SK-N-SH (cell line): ENCODE results near the gene CFAP58. TPM values are rescaled to one million over a fixed set of nuclear protein-coding genes. Genes with fewer than 3 reads are reported as not detected.

ENCODE experiments used
- CTCF ChIA-PET: fragments of 300-600, 350-600 bp; formaldehyde crosslinking; extraction: SDS; loops from one replicate; lab custom pipeline; 2021; lab: Yijun Ruan, JAX
- POLR2A ChIA-PET: fragments of 350-600 bp; sonication (Branson Sonifier 250); formaldehyde crosslinking; extraction: SDS; loops from one replicate; lab custom pipeline; 2020; ENCODE audit warnings: antibody characterized with exemption, inconsistent platforms; lab: Yijun Ruan, JAX
- DNase-seq: peaks from one replicate; pipeline ENCODE4 v3.0.0; 2012
- H2AFZ ChIP-seq: fragments of 200-600 bp; sonication (generic); 2 replicates; pipeline ENCODE4 v1.8.1; 2016; ENCODE audit warnings: antibody characterized with exemption, mild to moderate bottlenecking, low read depth
- H3F3A ChIP-seq: fragments of 200-600 bp; sonication (generic); replicated peaks from 2 replicates; pipeline ENCODE3; 2016; ENCODE audit warnings: antibody characterized with exemption, mild to moderate bottlenecking; ENCODE audit not compliant: insufficient read depth
- H3K27ac ChIP-seq, 2 experiments: fragments of 200-500 bp in 1 of 2; fragments of 200-600 bp in 1 of 2; sonication (Bioruptor generic) in 1 of 2; sonication (generic), shearing (Covaris generic) in 1 of 2; 2 replicates each; pipeline versions ENCODE4 v1.5.1 to v1.6.1; 2014 to 2016; ENCODE audit warnings: low read depth in 2 of 2, inconsistent platforms in 1 of 2, low read length in 1 of 2, mild to moderate bottlenecking in 1 of 2, mixed read lengths in 1 of 2
- H3K27me3 ChIP-seq: fragments of 200-600 bp; sonication (generic), shearing (Covaris generic); 2 replicates; pipeline ENCODE4 v1.6.1; 2016; ENCODE audit warnings: mixed run types; ENCODE audit not compliant: insufficient read depth
- H3K36me3 ChIP-seq, 2 experiments: fragments of 200-500 bp in 1 of 2; fragments of 200-600 bp in 1 of 2; sonication (Bioruptor generic) in 1 of 2; sonication (generic) in 1 of 2; replicated peaks in 1 of 2; 2 replicates each; pipeline versions ENCODE3 to v1.5.1; 2014 to 2016; ENCODE audit warnings: low read length in 1 of 2, mild to moderate bottlenecking in 1 of 2; ENCODE audit not compliant: insufficient read depth in 2 of 2, control insufficient read depth in 1 of 2
- H3K4me1 ChIP-seq, 2 experiments: fragments of 200-500 bp in 1 of 2; fragments of 200-600 bp in 1 of 2; sonication (Bioruptor generic) in 1 of 2; sonication (generic), shearing (Covaris generic) in 1 of 2; 2 replicates each; pipeline versions ENCODE4 v1.5.1 to v1.6.1; 2014 to 2016; ENCODE audit warnings: low read depth in 1 of 2, low read length in 1 of 2, mixed run types in 1 of 2; ENCODE audit not compliant: insufficient read depth in 2 of 2, control insufficient read depth in 1 of 2
- H3K4me2 ChIP-seq: fragments of 200-600 bp; sonication (generic), shearing (Covaris generic); 2 replicates; pipeline ENCODE4 v1.6.1; 2017; ENCODE audit warnings: mixed run types
- H3K4me3 ChIP-seq, 2 experiments: fragments of 200-500 bp in 1 of 2; fragments of 200-600 bp in 1 of 2; sonication (Bioruptor generic) in 1 of 2; sonication (generic), shearing (Covaris generic) in 1 of 2; 2 replicates each; pipeline versions ENCODE4 v1.5.1 to v1.8.1; 2014 to 2016; ENCODE audit warnings: low read depth in 2 of 2, inconsistent platforms in 1 of 2, low read length in 1 of 2, mild to moderate bottlenecking in 1 of 2, mixed read lengths in 1 of 2, moderate library complexity in 1 of 2
- H3K79me2 ChIP-seq: fragments of 200-600 bp; sonication (generic); 2 replicates; pipeline ENCODE4 v1.8.1; 2017; ENCODE audit warnings: mild to moderate bottlenecking; ENCODE audit not compliant: insufficient read depth
- H3K9ac ChIP-seq: fragments of 200-600 bp; sonication (generic); 2 replicates; pipeline ENCODE4 v1.6.1; 2017; ENCODE audit warnings: mixed run types
- H3K9me2 ChIP-seq: fragments of 200-600 bp; sonication (generic); 2 replicates; pipeline ENCODE4 v1.6.1; 2017; ENCODE audit warnings: mixed run types
- H3K9me3 ChIP-seq: fragments of 200-600 bp; sonication (generic); 2 replicates; pipeline ENCODE4 v1.6.1; 2017; ENCODE audit warnings: mixed run types, mild to moderate bottlenecking, moderate library complexity
- H4K20me1 ChIP-seq: fragments of 200-600 bp; sonication (generic); 2 replicates; pipeline ENCODE4 v1.6.1; 2017; ENCODE audit warnings: mild to moderate bottlenecking, mixed run types; ENCODE audit not compliant: insufficient read depth
- CHD2 ChIP-seq: fragments of 150-350 bp; IDR thresholded peaks from 2 replicates; pipeline ENCODE4 v1.6.1; 2018; ENCODE audit warnings: low read length; ENCODE audit not compliant: partially characterized antibody
- CTCF ChIP-seq: fragments of 200-600 bp; sonication (generic); IDR thresholded peaks from 2 replicates; pipeline ENCODE4 v1.6.1; 2017; ENCODE audit warnings: antibody characterized with exemption, mild to moderate bottlenecking, moderate library complexity
- ELF1 ChIP-seq: IDR thresholded peaks from 2 replicates; pipeline ENCODE4 v1.4.0; 2012
- EP300 ChIP-seq, 2 experiments: IDR thresholded peaks; 2 replicates each; pipeline versions ENCODE4 v1.4.0 to v1.6.1; 2012; ENCODE audit warnings: borderline replicate concordance in 1 of 2, low read depth in 1 of 2, low read length in 1 of 2
- FOXM1 ChIP-seq: IDR thresholded peaks from 2 replicates; pipeline ENCODE4 v1.4.0; 2012; ENCODE audit warnings: low read depth, mild to moderate bottlenecking
- GABPA ChIP-seq: IDR thresholded peaks from 2 replicates; pipeline ENCODE4 v1.4.0; 2012; ENCODE audit warnings: low read depth, mild to moderate bottlenecking
- MEF2A ChIP-seq: IDR thresholded peaks from 2 replicates; pipeline ENCODE4 v1.4.0; 2012; ENCODE audit warnings: low read depth, borderline replicate concordance
- MXI1 ChIP-seq: IDR thresholded peaks from 2 replicates; pipeline ENCODE4 v1.6.1; 2012; ENCODE audit warnings: mild to moderate bottlenecking, low read depth, low read length, improper control_type of control experiment
- NFIC ChIP-seq: IDR thresholded peaks from 2 replicates; pipeline ENCODE4 v1.4.0; 2012; ENCODE audit warnings: borderline replicate concordance
- POLR2AphosphoS5 ChIP-seq: IDR thresholded peaks from 2 replicates; pipeline ENCODE4 v1.6.1; 2012; ENCODE audit warnings: low read depth, low read length
- RAD21 ChIP-seq: IDR thresholded peaks from 2 replicates; pipeline ENCODE4 v1.6.1; 2012; ENCODE audit warnings: mild to moderate bottlenecking, low read length
- REST ChIP-seq: IDR thresholded peaks from 2 replicates; pipeline ENCODE4 v1.6.1; 2012; ENCODE audit warnings: mild to moderate bottlenecking, low read depth, low read length, moderate library complexity
- SIN3A ChIP-seq: IDR thresholded peaks from 2 replicates; pipeline ENCODE4 v1.6.1; 2012; ENCODE audit warnings: low read depth, mild to moderate bottlenecking, low read length, moderate library complexity, borderline replicate concordance
- TAF1 ChIP-seq: IDR thresholded peaks from 2 replicates; pipeline ENCODE4 v1.6.1; 2012; ENCODE audit warnings: low read depth, mild to moderate bottlenecking, low read length, moderate library complexity, borderline replicate concordance
- TCF12 ChIP-seq: IDR thresholded peaks from 2 replicates; pipeline ENCODE4 v1.4.0; 2012
- TEAD4 ChIP-seq: IDR thresholded peaks from 2 replicates; pipeline ENCODE4 v1.4.0; 2012; ENCODE audit warnings: mild to moderate bottlenecking, borderline replicate concordance; ENCODE audit not compliant: insufficient read depth
- WGBS: methylation state at CpG from one replicate; pipeline ENCODE4 v1.1.6; 2017; ENCODE audit warnings: low lambda C conversion rate; 5-methylcytosine and 5-hydroxymethylcytosine counted together
- polyA plus RNA-seq, 3 experiments: library from polyadenylated mRNA; depleted of rRNA; stranded (reverse); fragments of >200 nt; gene quantifications; 2 replicates each; pipeline ENCODE4 v1.2.3, GENCODE V29; 2012
- TF ChIP-seq, protein P1 (sequence below): fragments of 150-350 bp; IDR thresholded peaks from 2 replicates; pipeline ENCODE4 v1.6.1; 2016; ENCODE audit warnings: mild to moderate bottlenecking, low read depth, low read length

CFAP58 gene
- polyA plus RNA-seq, 1 of the 3 experiments (the other 2 are of a cell fraction) = 0.38 TPM

GRCh38 chr10:104337521-104337984, 16.1 kb upstream of the CFAP58 start:
- WGBS = 2% methylated on average over 20 of the region's 23 CpGs
- peaks cover 56% of the 10 kb centered on the region for H3K79me2 ChIP-seq
- H3K4me3 ChIP-seq = peak overlapping the region; percentile 78 to 94
- H3K27ac ChIP-seq = peak overlapping the region; percentile 78 to 98
- no peaks in the 10 kb centered on the region for H3K36me3 ChIP-seq
- no peaks in the 10 kb centered on the region for H3K9me2 ChIP-seq
- peaks cover 25% of the 10 kb centered on the region for H3F3A ChIP-seq
- H2AFZ ChIP-seq = no peak overlapping the region
- H3K9ac ChIP-seq = peak overlapping the region; percentile 96
- H3K9me3 ChIP-seq = no peaks in the 10 kb centered on the region
- H3K4me2 ChIP-seq = peak overlapping the region; percentile 76
- CTCF ChIA-PET = interaction anchor here (1.0 to 7.7 kb wide), 12 partner anchors 9 to 118 kb away, joined by 3 to 65 read pairs (median 7); partner anchors contain the start of gene CFAP58
- DNase-seq = no peak
- H3K27me3 ChIP-seq = no peaks in the 10 kb centered on the region
- TF ChIP-seq TAF1 (0 out of 2 replicates have a peak, but pooled peaks have one; percentile 8), MEF2A (no peak)
- peaks cover 25% of the 10 kb centered on the region for H4K20me1 ChIP-seq
- POLR2A ChIA-PET = interaction anchor here (1.0 to 1.3 kb wide), 2 partner anchors 15 to 37 kb away, joined by 3 to 4 read pairs; no protein-coding TSS in a partner anchor
- H3K4me1 ChIP-seq = peaks cover 19 to 23% of the 10 kb centered on the region in 2 experiments; a peak in 2 of 4 replicates

GRCh38 chr10:104337985-104338735, 15.5 kb upstream of the CFAP58 start, which contains the start of gene ITPRIP:
TSS of gene ITPRIP (minus strand) at chr10:104338465. CDS start at chr10:104316051, 22,414 bp downstream.
- Histone ChIP-seq H3K4me1 (peaks cover 16 to 22% of the 10 kb centered on the region in 2 experiments; a peak in 2 of 4 replicates), H3K27me3 (no peaks in the 10 kb centered on the region), H3K79me2 (peaks cover 50% of the 10 kb centered on the region), H2AFZ (peak within 1 kb of the TSS; percentile 85), H3K9me2 (no peaks in the 10 kb centered on the region), H3K4me3 (peak within 1 kb of the TSS; percentile 78 to 94), H3K4me2 (peak within 1 kb of the TSS; percentile 76), H4K20me1 (peaks cover 21% of the 10 kb centered on the region), H3K9ac (peak within 1 kb of the TSS; percentile 96), H3F3A (peaks cover 19% of the 10 kb centered on the region), H3K27ac (peak within 1 kb of the TSS; percentile 78 to 98), H3K9me3 (no peaks in the 10 kb centered on the region), H3K36me3 (no peaks in the 10 kb centered on the region)
- POLR2A ChIA-PET = interaction anchor here (1.0 to 1.3 kb wide), 2 partner anchors 16 to 38 kb away, joined by 3 to 4 read pairs; no protein-coding TSS in a partner anchor
- CTCF ChIA-PET = interaction anchor here (0.8 to 7.7 kb wide), 14 partner anchors 9 to 119 kb away, joined by 3 to 65 read pairs (median 6); partner anchors contain the start of gene CFAP58
- 1% methylated on average over 28 of the region's 70 CpGs for WGBS
- DNase-seq = peak; percentile 86
- TF ChIP-seq RAD21 (no peak), SIN3A (peak; percentile 73; the same call in 1 of the 2 replicates), GABPA (no peak), TCF12 (no peak), MXI1 (peak; percentile 43; the same call in 1 of the 2 replicates), TEAD4 (no peak), FOXM1 (0 out of 2 replicates have a peak, but pooled peaks have one; percentile 21), REST (no peak), CTCF (peak; percentile 38), POLR2AphosphoS5 (peak; percentile 70), MEF2A (0 out of 2 replicates have a peak, but pooled peaks have one; percentile 10), CHD2 (no peak), ELF1 (peak; percentile 59), NFIC (0 out of 2 replicates have a peak, but pooled peaks have one; percentile 5), TAF1 (peak; percentile 38), EP300 (IDR thresholded peaks at IDR 0.05; ENCODE audit: borderline replicate concordance in 1 of 2, low read depth in 1 of 2, low read length in 1 of 2) (peak in 1 of 2 experiments; percentile 34; a peak in 1 of 4 replicates)
- TF ChIP-seq, protein P1, sequence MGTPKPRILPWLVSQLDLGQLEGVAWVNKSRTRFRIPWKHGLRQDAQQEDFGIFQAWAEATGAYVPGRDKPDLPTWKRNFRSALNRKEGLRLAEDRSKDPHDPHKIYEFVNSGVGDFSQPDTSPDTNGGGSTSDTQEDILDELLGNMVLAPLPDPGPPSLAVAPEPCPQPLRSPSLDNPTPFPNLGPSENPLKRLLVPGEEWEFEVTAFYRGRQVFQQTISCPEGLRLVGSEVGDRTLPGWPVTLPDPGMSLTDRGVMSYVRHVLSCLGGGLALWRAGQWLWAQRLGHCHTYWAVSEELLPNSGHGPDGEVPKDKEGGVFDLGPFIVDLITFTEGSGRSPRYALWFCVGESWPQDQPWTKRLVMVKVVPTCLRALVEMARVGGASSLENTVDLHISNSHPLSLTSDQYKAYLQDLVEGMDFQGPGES = no peak
